ENCODE measurements around the gene ISM2.

ISM2 gene

GRCh38 chr14:77507762-77508161 is 9.1 kb upstream of the ISM2 start:
- DNase-seq, result no peak

- DNase-seq, result no peak
Observed at GRCh38 chr14:77505031-77505430, 6.4 kb upstream of the ISM2 start.

- DNase-seq, result no peak
Observed at GRCh38 chr14:77503138-77503537, 4.5 kb upstream of the ISM2 start.

- no peak for DNase-seq
Observed at GRCh38 chr14:77502109-77502782, 3.6 kb upstream of the ISM2 start.

GRCh38 chr14:77498984-77499527 is 440 bp upstream of the ISM2 start:
- no peak for DNase-seq

- DNase-seq, result no peak
Observed at GRCh38 chr14:77495334-77495733, 3.3 kb downstream of the ISM2 start.

GRCh38 chr14:77491056-77491455 is 7.6 kb downstream of the ISM2 start:
- no peak for DNase-seq

- no peak for DNase-seq
Observed at GRCh38 chr14:77490347-77490986, 8.1 kb downstream of the ISM2 start.

- DNase-seq, result no peak
Observed at GRCh38 chr14:77489041-77489440, 9.6 kb downstream of the ISM2 start.

- no peak for DNase-seq
Observed at GRCh38 chr14:77488558-77488957, 10.1 kb downstream of the ISM2 start.

GRCh38 chr14:77485901-77486678 is 12.5 kb downstream of the ISM2 start:
- DNase-seq, result no peak

- no peak for DNase-seq
Observed at GRCh38 chr14:77485256-77485655, 13.4 kb downstream of the ISM2 start.

GRCh38 chr14:77482422-77482821 is 16.2 kb downstream of the ISM2 start:
- no peak for DNase-seq

- no peak for DNase-seq
Observed at GRCh38 chr14:77478796-77479195, 19.8 kb downstream of the ISM2 start.

- DNase-seq, result no peak
Observed at GRCh38 chr14:77478029-77478428, 20.6 kb downstream of the ISM2 start.

- DNase-seq, result no peak
Observed at GRCh38 chr14:77475432-77476115, 23.0 kb downstream of the ISM2 start.

- DNase-seq, result no peak
Observed at GRCh38 chr14:77474479-77475177, 24.0 kb downstream of the ISM2 start.

GRCh38 chr14:77473921-77474320 is 24.7 kb downstream of the ISM2 start:
- DNase-seq, result no peak

GRCh38 chr14:77470224-77470870 is 28.3 kb downstream of the ISM2 start:
- DNase-seq, result no peak

GRCh38 chr14:77469539-77469938 is 29.1 kb downstream of the ISM2 start:
- no peak for DNase-seq

- no peak for DNase-seq
Observed at GRCh38 chr14:77469067-77469505, 29.5 kb downstream of the ISM2 start.

GRCh38 chr14:77467801-77468200 is 30.8 kb downstream of the ISM2 start:
- no peak for DNase-seq
